Mesodermal cell (in vitro differentiated cells): ENCODE measurements around the gene PTPRN2.

Experiments
- H3K27ac ChIP-seq: 2 replicates; pipeline ENCODE4 v1.7.0; 2013; ENCODE audit warnings: mild to moderate bottlenecking, low read depth, low read length, moderate library complexity; ENCODE audit not compliant: severe bottlenecking
- H3K36me3 ChIP-seq: 2 replicates; pipeline ENCODE4 v1.7.1; 2013; ENCODE audit warnings: mild to moderate bottlenecking, low read length, moderate library complexity; ENCODE audit not compliant: control insufficient read depth, insufficient read depth
- H3K4me1 ChIP-seq: one replicate; pipeline ENCODE4 v1.7.1; 2013; ENCODE audit warnings: mild to moderate bottlenecking, low read length; ENCODE audit not compliant: insufficient read depth, control insufficient read depth, poor library complexity, severe bottlenecking
- H3K4me3 ChIP-seq: 2 replicates; pipeline ENCODE4 v1.7.0; 2013; ENCODE audit warnings: low read length, control low read depth, mild to moderate bottlenecking; ENCODE audit not compliant: insufficient read depth, poor library complexity, severe bottlenecking; ENCODE audit errors: extremely low read depth
- H3K9me3 ChIP-seq: 2 replicates; pipeline ENCODE4 v1.7.1; 2013; ENCODE audit warnings: mild to moderate bottlenecking, low read length, moderate library complexity; ENCODE audit not compliant: control insufficient read depth
- WGBS, 2 experiments: methylation state at CpG; one replicate each; pipeline ENCODE4 v1.1.5; 2013; ENCODE audit warnings: missing lambda C conversion rate in 2 of 2; ENCODE audit not compliant: insufficient coverage in 2 of 2; 5-methylcytosine and 5-hydroxymethylcytosine counted together

The PTPRN2 gene

DNA sequence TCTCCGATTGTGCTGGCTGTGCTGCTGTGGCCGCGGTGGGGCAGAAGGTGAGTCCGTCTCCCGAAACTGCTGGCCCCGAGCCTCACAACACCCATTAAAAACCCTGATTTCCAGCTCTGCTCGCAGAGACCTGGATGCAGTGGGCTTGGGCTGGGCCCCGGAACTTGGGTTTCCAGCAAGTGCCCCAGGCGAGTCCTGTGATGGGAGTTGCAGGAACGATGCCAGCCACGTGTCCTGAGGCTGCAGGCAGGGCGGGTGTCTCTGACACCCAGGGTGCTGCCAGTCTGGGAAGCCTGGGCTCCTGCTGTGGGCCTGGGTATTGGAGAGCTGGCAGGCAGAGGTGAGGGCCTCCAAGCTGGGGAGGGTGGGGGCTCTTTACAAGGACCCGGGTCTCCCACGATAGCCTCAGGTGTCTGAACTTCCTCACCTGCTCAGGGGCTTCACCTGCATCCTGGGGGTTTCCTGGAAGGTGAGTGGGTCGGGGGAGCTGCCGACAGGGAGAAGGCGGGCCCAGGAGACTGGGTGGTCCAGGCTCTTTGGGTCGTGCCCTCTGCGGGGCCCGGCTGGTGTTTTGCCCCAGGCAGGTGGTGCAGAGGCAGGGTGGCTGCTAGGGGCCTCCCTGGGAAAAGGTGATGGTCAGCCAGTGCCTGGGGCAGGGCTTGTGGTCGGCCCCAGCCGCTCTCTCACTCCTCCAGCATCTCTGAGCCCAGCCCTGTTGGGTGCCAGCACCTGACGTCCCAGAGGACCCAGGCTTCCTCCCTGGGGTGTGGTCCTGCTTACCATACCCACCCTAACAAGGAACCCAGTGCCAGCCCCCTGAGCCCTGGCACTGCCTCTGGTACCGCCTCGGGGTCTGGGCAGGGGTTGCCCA lies 1070.5 kb downstream of the PTPRN2 start:
- Histone ChIP-seq H3K9me3 (peaks cover 64% of the 10 kb centered on the region), H3K4me3 (no peak overlapping the region), H3K4me1 (no peaks in the 10 kb centered on the region), H3K36me3 (no peaks in the 10 kb centered on the region), H3K27ac (no peak overlapping the region)
- 80 to 84% methylated on average over 15 to 17 of the region's 25 CpGs for WGBS, 2 experiments

DNA sequence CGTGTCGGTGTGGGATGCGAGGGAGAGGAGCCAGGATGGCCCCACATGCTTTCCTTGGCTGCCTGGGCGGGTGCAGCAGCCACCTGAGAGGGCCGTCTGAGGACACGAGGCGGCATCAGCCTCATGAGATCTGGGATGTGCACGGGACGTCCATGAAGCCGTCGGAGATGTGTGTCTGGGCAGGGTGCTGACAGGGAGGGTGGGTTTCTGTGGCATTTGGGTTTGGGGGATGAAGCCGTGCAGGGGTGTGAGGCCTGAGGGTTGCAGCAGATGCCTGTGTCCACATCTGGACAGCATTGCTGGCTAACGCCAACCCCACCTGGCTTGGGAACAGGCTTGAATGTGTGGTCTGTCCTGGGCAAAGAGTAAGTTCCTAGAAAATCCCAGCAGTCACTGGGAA lies 1071.3 kb downstream of the PTPRN2 start:
- no peaks in the 10 kb centered on the region for H3K36me3 ChIP-seq
- 69 to 74% methylated on average over 5 to 13 of the region's 13 CpGs for WGBS, 2 experiments
- H3K27ac ChIP-seq, result no peak overlapping the region
- peaks cover 57% of the 10 kb centered on the region for H3K9me3 ChIP-seq
- H3K4me3 ChIP-seq, result no peak overlapping the region
- H3K4me1 ChIP-seq, result no peaks in the 10 kb centered on the region

DNA sequence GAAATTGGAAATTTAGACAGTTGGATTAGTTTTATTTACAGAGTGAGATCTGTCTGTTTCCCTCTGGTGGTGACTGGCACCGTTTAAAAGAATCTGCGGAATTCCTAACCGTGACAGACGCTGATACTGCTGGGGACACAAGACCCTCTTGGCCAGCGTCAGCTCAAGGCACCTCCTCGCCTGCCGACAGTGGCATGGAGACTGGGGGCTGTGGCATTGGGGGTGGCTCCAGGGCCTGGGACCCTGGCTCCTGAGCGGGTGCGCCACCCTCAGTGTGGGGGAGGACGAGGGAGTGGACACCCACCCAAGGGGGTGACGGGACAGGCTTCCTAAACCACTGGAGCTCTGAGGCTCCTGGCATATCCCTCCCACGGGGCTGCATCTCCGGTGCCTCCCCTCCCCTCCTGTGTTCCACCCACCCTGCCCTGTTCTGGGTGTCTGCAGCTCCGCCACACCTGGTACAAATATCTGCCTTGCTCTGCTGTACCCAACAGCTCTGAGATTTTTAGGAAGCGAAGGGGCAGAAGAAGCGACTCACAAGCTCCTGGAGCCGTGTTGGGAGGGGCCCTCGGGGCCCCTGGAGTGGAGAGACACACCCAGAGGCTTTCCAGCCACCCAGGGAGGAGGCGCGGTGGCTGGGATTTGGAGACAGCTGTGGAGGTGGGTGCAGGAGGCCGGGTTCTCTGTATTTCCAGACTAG lies 1072.1 kb downstream of the PTPRN2 start:
- 71 to 83% methylated on average over 14 to 18 of the region's 21 CpGs for WGBS, 2 experiments
- H3K4me1 ChIP-seq, result no peaks in the 10 kb centered on the region
- no peak overlapping the region for H3K27ac ChIP-seq
- peaks cover 50% of the 10 kb centered on the region for H3K9me3 ChIP-seq
- no peaks in the 10 kb centered on the region for H3K36me3 ChIP-seq
- H3K4me3 ChIP-seq, result no peak overlapping the region

DNA sequence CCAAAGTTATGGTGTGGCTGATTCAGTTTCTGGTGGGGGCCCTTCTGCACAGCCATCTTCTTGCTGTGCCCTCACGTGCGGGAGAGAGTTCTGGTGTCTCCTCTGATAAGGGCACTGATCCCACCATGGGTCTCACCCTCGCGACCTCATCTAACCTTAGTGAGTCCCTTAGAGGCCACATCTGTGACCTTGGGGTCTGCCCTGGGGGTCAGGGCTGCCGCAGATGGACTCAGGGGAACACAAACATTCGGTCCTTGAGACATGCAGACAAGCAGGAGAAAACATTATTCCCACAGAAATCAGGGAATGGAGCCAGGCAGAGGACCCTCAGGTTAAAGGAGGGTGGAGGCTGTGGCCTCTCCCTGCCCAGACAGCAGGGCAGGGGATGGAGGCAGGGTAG lies 1072.9 kb downstream of the PTPRN2 start:
- Histone ChIP-seq H3K9me3 (peaks cover 47% of the 10 kb centered on the region), H3K36me3 (no peaks in the 10 kb centered on the region), H3K27ac (no peak overlapping the region), H3K4me3 (no peak overlapping the region), H3K4me1 (no peaks in the 10 kb centered on the region)
- 72 to 84% methylated on average over 3 to 5 of the region's 6 CpGs for WGBS, 2 experiments

DNA sequence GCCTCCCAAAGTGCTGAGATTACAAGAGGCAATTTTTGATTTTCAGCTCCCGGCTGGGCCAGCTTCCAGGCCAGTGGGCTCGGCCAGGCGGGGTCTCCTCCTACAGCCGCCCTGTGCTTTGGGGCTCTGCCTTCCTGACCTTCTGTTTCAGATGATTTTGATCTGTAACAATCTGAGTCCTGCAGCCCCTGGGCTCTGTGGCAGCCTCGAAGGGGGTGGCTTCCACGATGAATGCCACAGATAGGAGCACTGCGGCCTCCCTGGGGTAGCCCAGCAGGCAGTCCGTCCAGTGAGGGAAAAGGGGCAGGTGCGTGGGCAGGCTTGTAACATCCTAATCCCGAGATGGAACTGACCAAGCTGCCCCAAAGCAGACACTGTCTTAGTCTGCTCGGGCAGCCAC lies 1073.3 kb downstream of the PTPRN2 start:
- Histone ChIP-seq H3K27ac (no peak overlapping the region), H3K9me3 (peaks cover 45% of the 10 kb centered on the region), H3K36me3 (no peaks in the 10 kb centered on the region), H3K4me3 (no peak overlapping the region), H3K4me1 (no peaks in the 10 kb centered on the region)
- WGBS, 2 experiments, result 76 to 77% methylated on average over 7 to 11 of the region's 11 CpGs

DNA sequence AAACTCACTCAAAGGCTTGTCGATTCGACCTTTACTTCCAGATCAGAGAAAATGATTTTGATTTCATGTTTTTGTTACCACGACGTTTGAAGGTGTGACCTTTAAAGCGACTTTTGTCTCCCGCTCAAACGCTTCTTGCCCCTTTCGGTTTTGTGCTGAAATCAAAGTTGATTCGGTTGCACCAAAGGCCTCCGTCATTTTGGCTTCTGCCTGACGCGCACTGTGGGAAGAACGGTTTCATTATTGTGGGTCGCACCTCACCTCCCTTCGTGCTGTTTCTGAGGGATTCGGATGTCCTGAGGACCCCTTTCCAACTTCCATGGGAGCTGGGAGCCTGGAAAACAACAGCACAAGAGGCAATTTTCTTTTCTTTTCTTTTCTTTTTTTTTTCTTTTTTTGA lies 1073.9 kb downstream of the PTPRN2 start:
- Histone ChIP-seq H3K9me3 (peaks cover 44% of the 10 kb centered on the region), H3K4me3 (no peak overlapping the region), H3K4me1 (no peaks in the 10 kb centered on the region), H3K27ac (no peak overlapping the region), H3K36me3 (no peaks in the 10 kb centered on the region)
- WGBS, 2 experiments, result 86 to 87% methylated on average over 15 to 16 of the region's 16 CpGs

DNA sequence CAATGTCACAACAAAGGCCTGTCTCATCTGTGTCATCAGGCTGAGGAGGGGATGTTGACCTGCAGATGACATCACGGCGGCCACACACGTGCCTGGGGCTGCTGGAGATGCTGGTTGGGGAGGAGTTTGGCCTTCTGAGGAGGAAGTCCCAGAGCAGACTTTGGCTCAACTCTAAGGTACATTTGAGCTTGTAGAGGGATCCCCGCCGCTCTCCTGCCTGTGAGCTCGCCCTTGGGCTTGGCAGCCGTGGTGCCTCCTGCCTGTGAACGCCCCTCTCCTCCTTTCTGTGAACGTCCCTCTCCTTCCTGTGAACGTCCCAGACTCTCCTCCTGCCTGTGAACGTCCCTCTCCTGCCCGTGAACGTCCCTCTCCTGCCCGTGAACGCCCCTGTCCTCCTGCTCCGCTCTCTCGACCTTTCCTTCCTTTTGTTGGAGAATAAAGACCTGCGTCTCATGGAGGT lies 1074.4 kb downstream of the PTPRN2 start:
- H3K4me1 ChIP-seq, result no peaks in the 10 kb centered on the region
- WGBS, 2 experiments, result 56 to 69% methylated on average over 10 to 18 of the region's 18 CpGs
- no peaks in the 10 kb centered on the region for H3K36me3 ChIP-seq
- H3K9me3 ChIP-seq, result peaks cover 44% of the 10 kb centered on the region
- no peak overlapping the region for H3K4me3 ChIP-seq
- no peak overlapping the region for H3K27ac ChIP-seq

DNA sequence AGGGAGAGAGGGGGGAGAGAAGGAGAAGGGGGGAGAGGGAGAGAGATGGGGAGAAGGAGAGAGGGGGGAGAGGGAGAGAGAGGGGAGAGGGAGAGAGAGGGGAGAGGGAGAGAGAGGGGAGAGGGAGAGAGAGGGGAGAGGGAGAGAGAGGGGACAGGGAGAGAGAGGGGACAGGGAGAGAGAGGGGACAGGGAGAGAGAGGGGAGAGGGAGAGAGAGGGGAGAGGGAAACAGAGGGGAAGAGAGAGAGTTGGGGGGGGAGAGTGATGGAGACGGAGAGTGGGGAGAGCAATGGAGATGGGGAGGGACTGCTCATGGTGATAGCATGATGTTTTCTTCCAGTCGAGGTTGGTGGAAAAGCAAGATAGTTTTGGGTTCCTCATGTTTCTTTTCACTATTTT lies 1078.4 kb downstream of the PTPRN2 start:
- WGBS, 2 experiments, result 100% methylated on average over 1 of the region's 2 CpGs; no CpG with 5 or more reads in 1 of the 2 experiments
- H3K9me3 ChIP-seq, result peaks cover 29% of the 10 kb centered on the region
- no peaks in the 10 kb centered on the region for H3K36me3 ChIP-seq
- H3K27ac ChIP-seq, result no peak overlapping the region
- H3K4me1 ChIP-seq, result no peaks in the 10 kb centered on the region
- H3K4me3 ChIP-seq, result no peak overlapping the region

DNA sequence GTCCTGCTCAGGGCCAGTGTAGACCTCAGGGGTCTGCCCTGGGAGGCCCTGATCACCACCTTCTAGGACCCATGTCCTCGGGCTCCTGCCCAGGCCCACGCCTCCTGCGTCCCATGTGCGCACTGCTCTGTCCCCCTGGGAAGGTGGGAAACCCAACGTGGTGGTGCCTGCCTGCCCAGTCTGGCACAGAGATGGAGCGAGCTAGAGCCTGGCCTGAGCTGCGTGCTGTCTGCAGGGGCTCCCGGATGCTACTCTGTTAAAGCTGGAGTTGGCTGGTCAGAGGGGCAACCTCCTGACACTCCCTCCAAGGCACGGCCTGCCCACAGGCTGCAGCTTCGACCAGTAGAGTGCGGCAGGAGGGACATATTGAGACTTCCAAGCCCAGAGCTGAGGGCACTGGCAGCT lies 1079.1 kb downstream of the PTPRN2 start:
- no peaks in the 10 kb centered on the region for H3K4me1 ChIP-seq
- H3K36me3 ChIP-seq, result no peaks in the 10 kb centered on the region
- WGBS, 2 experiments, result 71 to 73% methylated on average over 11 of the region's 11 CpGs
- H3K27ac ChIP-seq, result no peak overlapping the region
- H3K9me3 ChIP-seq, result peaks cover 23% of the 10 kb centered on the region
- no peak overlapping the region for H3K4me3 ChIP-seq

DNA sequence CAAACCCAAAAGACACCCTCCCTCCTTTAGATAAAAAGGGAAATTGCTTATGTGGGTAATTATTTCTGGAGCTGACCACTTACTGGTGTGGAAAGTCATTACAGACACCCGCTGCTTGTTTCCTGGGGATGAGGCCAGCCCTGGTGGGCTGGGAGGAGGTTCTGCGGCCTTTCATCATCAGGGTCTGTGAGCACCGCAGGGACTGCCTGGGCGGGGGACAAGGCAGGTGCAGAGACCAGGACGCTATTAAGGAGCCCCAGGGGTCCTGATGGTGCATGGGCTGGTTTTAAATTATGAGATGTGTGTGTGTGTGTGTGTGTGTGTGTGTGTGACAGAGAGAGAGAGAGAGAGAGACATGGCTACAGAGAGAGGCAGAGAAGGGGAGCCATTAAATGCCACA lies 1079.6 kb downstream of the PTPRN2 start:
- 64 to 88% methylated on average over 4 to 5 of the region's 5 CpGs for WGBS, 2 experiments
- H3K4me1 ChIP-seq, result no peaks in the 10 kb centered on the region

DNA sequence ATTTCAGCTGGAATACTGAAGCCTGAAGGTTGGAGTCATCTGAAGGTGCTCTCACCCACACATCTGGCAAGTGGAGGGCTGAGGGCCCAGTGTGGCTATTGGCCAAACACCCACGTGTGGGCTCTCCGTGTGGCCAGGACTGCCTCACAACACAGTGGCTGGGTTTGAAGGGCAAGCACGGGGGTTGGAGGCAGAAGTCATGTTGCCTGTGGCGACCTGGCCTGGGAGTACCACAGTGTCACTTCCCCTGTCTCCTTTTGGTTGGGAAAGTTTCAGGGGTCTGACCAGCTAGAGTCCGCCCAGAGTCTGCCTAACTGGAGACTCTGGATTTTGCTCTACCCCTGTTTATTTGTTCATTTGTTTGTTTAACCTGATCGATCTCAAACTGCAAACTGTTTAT lies 1081.4 kb downstream of the PTPRN2 start:
- no peak overlapping the region for H3K27ac ChIP-seq
- no peaks in the 10 kb centered on the region for H3K36me3 ChIP-seq
- H3K9me3 ChIP-seq, result peaks cover 40% of the 10 kb centered on the region
- 44 to 51% methylated on average over 6 of the region's 6 CpGs for WGBS, 2 experiments
- no peak overlapping the region for H3K4me3 ChIP-seq
- no peaks in the 10 kb centered on the region for H3K4me1 ChIP-seq

More for the DNA sequence above, 1079.6 kb downstream of the PTPRN2 start:
- Histone ChIP-seq H3K27ac (no peak overlapping the region), H3K36me3 (no peaks in the 10 kb centered on the region), H3K9me3 (peaks cover 23% of the 10 kb centered on the region), H3K4me3 (no peak overlapping the region)
